Stimulated activated naive B cell treated with anti-CD40 and anti-IgM and Interleukin-4, amounts not matched to agents 10 μg/mL and 1 μg/mL and 100 μg/mL, for 72 hours (primary cell): ENCODE measurements around the gene ABLIM1.
A peak's percentile ranks its signal among the peaks of the same experiment; 100 is the strongest.

ENCODE experiments used
- ATAC-seq, 2 donors: fragments of 150-1000 bp; cut with Tn5 transposase; replicated peaks; 2 replicates each; pipeline ENCODE4 v1.10.0; 2021; ENCODE audit warnings: moderate library complexity in 1 of 2
- DNase-seq: peaks from one replicate; pipeline ENCODE4 v3.0.0; 2021
- H3K27ac Mint-ChIP-seq: one replicate; pipeline ENCODE4 v1.8.0; 2022; ENCODE audit warnings: mild to moderate bottlenecking, mixed read lengths
- H3K27me3 Mint-ChIP-seq, 2 donors: one replicate each; pipeline ENCODE4 v1.8.0; 2022; ENCODE audit warnings: mixed read lengths in 2 of 2
- H3K36me3 Mint-ChIP-seq, 2 donors: one replicate each; pipeline ENCODE4 v1.8.0; 2022; ENCODE audit warnings: mixed read lengths in 2 of 2, mild to moderate bottlenecking in 1 of 2
- H3K4me1 Mint-ChIP-seq, 2 donors: one replicate each; pipeline ENCODE4 v1.8.0; 2022; ENCODE audit warnings: mixed read lengths in 2 of 2, mild to moderate bottlenecking in 1 of 2
- H3K4me3 Mint-ChIP-seq, 2 donors: one replicate each; pipeline ENCODE4 v1.8.0; 2022; ENCODE audit warnings: mild to moderate bottlenecking in 2 of 2, mixed read lengths in 2 of 2, moderate library complexity in 1 of 2
- H3K9me3 Mint-ChIP-seq, 2 donors: one replicate each; pipeline ENCODE4 v1.8.0; 2022; ENCODE audit warnings: mixed read lengths in 2 of 2, mild to moderate bottlenecking in 1 of 2

The ABLIM1 gene

DNA sequence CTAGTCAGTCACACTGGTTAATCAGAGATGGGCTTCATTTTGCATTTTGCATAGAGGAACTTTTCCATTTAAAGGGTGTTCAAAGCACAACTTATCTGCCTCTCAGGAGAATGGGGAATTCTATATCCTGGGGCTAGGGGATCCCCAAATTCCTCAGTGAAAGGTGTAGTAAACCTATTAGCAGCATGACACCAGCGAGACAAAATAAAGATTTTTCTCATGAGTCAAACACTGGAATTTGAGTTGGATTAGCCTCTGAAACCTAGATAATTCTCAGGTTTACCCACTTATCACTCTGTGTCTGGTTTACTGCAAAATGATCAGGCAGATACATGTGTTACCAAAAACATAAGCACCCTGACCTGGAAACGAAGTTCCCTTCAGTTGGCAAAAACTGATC is 255.8 kb downstream of the ABLIM1 start:
- Mint-ChIP-seq H3K27ac (no peak overlapping the region), H3K4me3 (no peak overlapping the region), H3K4me1 (peaks cover 12 to 22% of the 10 kb centered on the region in 2 donors), H3K27me3 (peaks cover 64 to 86% of the 10 kb centered on the region in 2 donors), H3K9me3 (peaks cover 0 to 2% of the 10 kb centered on the region in 2 donors), H3K36me3 (peaks cover 0 to 1% of the 10 kb centered on the region in 2 donors)
- ATAC-seq (no peak), DNase-seq (no peak)

DNA sequence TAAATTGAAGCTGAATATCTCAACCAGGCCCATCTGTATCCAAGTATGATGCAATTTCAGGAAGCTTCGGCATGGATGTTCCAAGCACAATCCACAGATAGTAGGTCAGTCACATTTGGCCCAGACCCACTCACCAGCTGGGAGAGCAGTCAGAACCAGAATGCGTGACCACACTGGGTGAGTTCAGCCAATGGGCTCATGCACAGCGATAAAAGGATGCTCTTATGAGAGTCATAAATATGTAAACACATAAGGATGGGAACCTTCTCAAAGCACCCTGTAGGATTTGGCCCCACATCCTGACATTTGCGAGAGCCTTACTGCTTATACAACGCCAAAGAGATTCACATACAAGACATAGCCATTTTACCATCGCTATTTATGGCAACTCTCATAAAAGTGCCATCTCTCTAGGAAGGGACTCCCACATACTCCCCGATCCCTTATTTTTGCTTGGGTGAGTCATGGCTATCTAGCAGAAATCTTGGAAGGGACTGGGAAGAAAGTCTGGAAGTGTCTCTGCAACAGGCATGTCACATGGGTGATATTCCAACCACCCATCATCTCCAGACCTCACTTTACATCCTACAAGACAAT is 256.8 kb downstream of the ABLIM1 start:
- peaks cover 65 to 88% of the 10 kb centered on the region in 2 donors for H3K27me3 Mint-ChIP-seq
- peaks cover 12 to 28% of the 10 kb centered on the region in 2 donors for H3K4me1 Mint-ChIP-seq

DNA sequence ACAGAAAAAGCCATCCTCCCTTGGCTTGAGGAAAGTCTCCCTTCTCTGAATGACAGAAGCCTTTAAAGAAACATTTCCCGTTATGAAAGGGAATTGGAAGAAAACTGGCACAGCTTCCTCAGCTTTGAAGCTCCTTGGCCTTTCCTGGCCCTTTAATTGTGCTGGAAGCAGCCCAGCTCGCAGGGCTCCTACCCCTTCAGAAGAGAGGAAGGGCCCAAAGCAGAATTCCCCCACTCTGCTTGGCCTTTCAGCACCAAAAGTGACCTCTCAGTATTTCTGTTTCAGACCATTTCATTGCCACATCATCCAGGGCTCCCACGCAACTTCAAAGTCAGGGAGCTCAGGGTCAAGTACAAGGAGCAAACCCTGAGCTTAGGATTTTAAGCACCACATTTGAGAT is 258.0 kb downstream of the ABLIM1 start:
- H3K4me3 Mint-ChIP-seq, result no peak overlapping the region
- H3K4me1 Mint-ChIP-seq, result peaks cover 16 to 37% of the 10 kb centered on the region in 2 donors
- ATAC-seq (no peak), DNase-seq (no peak)
- H3K27me3 Mint-ChIP-seq, result peaks cover 57 to 79% of the 10 kb centered on the region in 2 donors
- no peak overlapping the region for H3K27ac Mint-ChIP-seq
- H3K9me3 Mint-ChIP-seq, result no peaks in the 10 kb centered on the region
- peaks cover 0 to 1% of the 10 kb centered on the region in 2 donors for H3K36me3 Mint-ChIP-seq

More for the DNA sequence above, 256.8 kb downstream of the ABLIM1 start:
- peaks cover 0 to 1% of the 10 kb centered on the region in 2 donors for H3K36me3 Mint-ChIP-seq
- no peak overlapping the region for H3K27ac Mint-ChIP-seq
- H3K9me3 Mint-ChIP-seq, result no peaks in the 10 kb centered on the region
- H3K4me3 Mint-ChIP-seq, result no peak overlapping the region
- no peak for ATAC-seq
- DNase-seq, result no peak

DNA sequence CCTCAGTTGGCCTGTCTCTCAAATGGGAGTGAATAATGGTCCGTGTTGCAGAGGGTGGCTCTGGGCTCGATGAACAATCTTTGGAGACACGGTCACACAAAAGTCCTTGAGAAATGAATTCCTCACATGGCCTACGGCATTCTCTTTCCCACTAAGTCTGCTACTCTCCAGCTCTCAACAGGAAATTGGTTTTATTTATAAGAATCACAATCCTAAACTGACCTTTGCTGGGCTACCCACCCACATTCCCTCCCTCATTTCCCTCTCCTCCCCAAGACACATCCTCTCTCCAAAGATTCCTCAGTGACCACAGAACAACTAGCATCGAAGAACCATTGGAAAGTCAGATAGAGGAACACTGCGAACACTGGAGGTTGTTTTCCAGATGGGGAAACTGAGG is 258.5 kb downstream of the ABLIM1 start:
- Mint-ChIP-seq H3K27ac (no peak overlapping the region), H3K4me1 (peaks cover 15 to 34% of the 10 kb centered on the region in 2 donors), H3K9me3 (no peaks in the 10 kb centered on the region), H3K36me3 (peaks cover 0 to under 1% of the 10 kb centered on the region in 2 donors), H3K27me3 (peaks cover 57 to 79% of the 10 kb centered on the region in 2 donors), H3K4me3 (no peak overlapping the region)
- DNase-seq (no peak), ATAC-seq (no peak)

DNA sequence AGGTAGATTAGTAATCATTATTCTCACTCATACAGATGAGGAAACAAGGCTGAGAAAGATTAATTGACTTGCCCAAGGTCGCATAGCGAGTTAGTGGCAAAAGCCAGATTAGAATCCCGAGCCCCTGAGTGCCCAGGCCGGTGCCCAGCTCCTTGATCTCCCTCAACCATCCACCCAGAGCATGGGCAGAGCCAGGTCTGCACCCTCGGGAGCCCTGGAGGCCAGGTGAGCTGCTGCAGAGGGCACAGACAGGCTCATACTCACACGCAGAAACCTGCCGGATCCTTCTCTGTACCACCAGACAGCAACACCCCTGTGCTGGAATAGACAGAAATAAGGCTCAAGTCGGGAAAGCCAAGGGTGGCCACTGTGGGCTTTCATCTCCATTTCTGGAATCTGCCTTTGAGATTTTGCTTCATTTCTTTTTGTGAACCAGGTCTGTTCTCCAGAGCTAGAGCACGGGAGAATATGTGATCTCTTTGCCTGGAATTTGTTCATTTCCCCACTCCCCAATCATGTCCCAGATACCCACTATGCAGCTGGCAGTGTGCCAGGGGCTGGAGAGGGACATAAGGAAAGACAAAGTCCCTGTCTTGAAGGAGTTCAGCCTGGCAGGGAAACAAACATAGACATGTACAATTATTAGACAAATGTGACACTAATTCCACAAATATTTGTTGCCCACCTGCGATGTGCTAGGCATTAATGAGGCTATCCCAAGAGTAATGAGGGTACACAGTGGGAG is 259.3 kb downstream of the ABLIM1 start:
- DNase-seq (no peak), ATAC-seq (no peak)
- no peaks in the 10 kb centered on the region for H3K36me3 Mint-ChIP-seq
- H3K27ac Mint-ChIP-seq, result no peak overlapping the region
- peaks cover 12 to 27% of the 10 kb centered on the region in 2 donors for H3K4me1 Mint-ChIP-seq
- no peak overlapping the region for H3K4me3 Mint-ChIP-seq
- peaks cover 63 to 80% of the 10 kb centered on the region in 2 donors for H3K27me3 Mint-ChIP-seq
- no peaks in the 10 kb centered on the region for H3K9me3 Mint-ChIP-seq

DNA sequence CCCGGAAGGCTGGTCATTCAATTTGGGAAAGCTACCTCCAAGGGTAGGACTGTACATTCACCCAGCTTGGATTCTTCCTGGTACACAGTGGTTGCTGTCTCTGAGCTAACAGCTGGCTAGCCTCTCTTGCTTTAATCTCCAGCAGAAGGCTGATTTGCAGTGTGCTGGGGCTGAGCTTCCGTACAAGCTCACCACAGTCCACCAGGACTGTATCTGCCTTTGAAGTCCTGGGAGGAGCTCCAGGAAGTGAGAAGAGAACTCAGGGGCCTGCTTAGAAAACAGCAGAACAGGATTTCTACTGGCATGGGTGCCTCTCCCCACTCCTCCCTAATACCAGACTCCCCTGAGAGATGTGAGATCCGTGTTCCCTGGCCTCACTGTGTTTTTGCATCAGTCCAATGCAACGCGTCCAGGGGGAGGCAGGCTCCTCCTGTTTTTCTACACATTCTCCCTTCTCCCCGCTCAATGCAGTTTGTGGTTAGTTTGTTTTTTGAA is 260.4 kb downstream of the ABLIM1 start:
- DNase-seq (no peak), ATAC-seq (no peak)
- peaks cover 61 to 76% of the 10 kb centered on the region in 2 donors for H3K27me3 Mint-ChIP-seq
- peaks cover 5 to 18% of the 10 kb centered on the region in 2 donors for H3K4me1 Mint-ChIP-seq
- no peaks in the 10 kb centered on the region for H3K36me3 Mint-ChIP-seq
- no peak overlapping the region for H3K27ac Mint-ChIP-seq
- no peaks in the 10 kb centered on the region for H3K9me3 Mint-ChIP-seq
- no peak overlapping the region for H3K4me3 Mint-ChIP-seq

DNA sequence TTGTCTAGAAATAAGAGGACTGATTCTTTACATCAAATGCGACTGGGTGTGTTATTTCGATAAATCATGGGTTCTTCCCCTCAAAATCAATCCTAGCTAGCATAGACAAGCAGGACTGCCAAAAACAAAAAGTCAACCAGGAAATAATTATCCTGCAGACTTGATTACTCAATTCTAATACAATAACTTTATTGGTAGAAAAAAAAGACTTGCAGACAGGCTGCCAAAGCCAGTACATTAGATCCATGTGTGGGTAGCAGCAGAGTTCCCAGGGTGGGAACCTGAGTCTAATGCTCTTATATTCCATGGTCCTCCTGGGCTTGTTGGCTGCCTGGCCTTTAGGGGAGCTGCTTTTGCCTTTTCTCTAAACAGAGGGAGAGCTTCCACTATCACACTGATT is 261.6 kb downstream of the ABLIM1 start:
- H3K9me3 Mint-ChIP-seq, result no peaks in the 10 kb centered on the region
- DNase-seq, result no peak
- ATAC-seq, result no peak
- peaks cover 53 to 69% of the 10 kb centered on the region in 2 donors for H3K27me3 Mint-ChIP-seq
- H3K4me1 Mint-ChIP-seq, result peaks cover 6 to 17% of the 10 kb centered on the region in 2 donors
- no peaks in the 10 kb centered on the region for H3K36me3 Mint-ChIP-seq
- no peak overlapping the region for H3K27ac Mint-ChIP-seq
- H3K4me3 Mint-ChIP-seq, result no peak overlapping the region

DNA sequence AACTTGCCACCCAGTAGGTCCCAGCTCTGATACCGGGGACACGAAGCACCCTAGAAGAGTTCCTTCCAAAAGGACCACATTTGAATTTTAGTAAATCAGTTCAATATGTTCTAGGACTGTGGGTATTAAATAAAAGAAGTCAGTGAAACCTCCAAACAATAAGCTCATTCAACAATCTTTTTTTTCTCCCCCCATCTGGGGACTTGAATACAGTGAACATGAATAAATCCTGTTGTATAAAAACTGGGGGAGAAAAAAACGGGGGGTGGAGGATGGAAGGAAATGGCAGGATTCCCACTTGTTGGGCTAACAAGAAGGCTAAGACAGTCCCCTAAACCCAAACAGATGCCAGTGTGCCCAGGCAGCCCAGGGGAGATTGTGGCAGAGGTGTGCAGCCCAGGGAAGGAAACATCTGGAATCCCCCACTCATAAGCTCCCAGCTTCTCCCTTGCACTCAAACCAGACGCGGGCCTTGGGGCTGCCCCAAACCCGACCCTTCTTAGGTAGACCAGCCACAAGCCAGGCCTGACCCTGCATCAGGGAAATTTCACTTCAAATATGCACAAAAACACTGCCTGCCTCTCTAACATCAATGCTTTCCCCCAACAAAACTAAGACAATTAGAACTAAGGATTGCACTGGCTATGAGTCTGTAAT is 262.6 kb downstream of the ABLIM1 start:
- Mint-ChIP-seq H3K9me3 (no peaks in the 10 kb centered on the region), H3K36me3 (no peaks in the 10 kb centered on the region), H3K4me3 (no peak overlapping the region), H3K4me1 (peaks cover 6 to 17% of the 10 kb centered on the region in 2 donors), H3K27ac (no peak overlapping the region), H3K27me3 (peaks cover 49 to 59% of the 10 kb centered on the region in 2 donors)
- DNase-seq (no peak), ATAC-seq (peak; percentile 64 to 89)

DNA sequence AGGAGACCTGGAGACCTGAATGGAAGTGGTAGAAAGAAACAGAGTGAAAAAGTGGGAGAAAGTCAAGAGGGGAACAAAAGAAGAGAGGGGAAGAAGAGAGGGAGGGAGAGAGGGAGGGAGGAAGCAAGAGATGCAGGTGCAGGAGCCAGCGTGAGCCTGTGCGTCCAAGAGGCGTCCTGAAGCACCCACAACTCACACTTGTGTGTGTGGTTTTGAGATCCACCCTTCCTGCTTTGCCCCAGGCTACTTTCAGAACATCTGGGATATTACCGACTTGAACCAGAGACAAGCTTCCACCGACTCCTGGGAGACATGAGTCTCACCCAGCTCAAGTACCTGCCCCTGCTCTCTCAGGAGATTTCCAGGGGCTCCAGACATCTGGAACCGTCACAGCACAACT is 263.5 kb downstream of the ABLIM1 start:
- peaks cover 40 to 55% of the 10 kb centered on the region in 2 donors for H3K27me3 Mint-ChIP-seq
- DNase-seq (no peak), ATAC-seq (no peak)
- no peak overlapping the region for H3K4me3 Mint-ChIP-seq
- no peak overlapping the region for H3K27ac Mint-ChIP-seq
- H3K36me3 Mint-ChIP-seq, result no peaks in the 10 kb centered on the region
- no peaks in the 10 kb centered on the region for H3K9me3 Mint-ChIP-seq
- peaks cover 6 to 17% of the 10 kb centered on the region in 2 donors for H3K4me1 Mint-ChIP-seq

DNA sequence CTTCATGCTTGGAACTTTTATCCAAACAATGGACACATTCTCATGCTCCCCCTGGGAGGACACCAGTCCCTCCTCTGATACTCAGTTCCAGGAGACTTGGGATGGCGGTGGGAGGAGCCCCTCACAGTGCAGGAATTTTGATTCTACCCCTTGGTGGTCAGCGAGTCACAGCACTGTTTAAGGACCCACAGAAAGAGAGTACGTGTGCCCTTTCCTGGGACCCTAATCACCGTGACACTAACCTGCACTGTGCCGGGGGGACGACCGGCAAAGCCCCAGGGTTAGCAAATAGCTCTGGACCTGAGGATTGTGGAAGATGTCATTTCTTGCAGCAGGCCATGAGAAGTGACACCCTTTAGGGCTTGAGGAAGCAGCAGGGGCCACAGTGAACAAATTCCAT is 264.2 kb downstream of the ABLIM1 start:
- H3K9me3 Mint-ChIP-seq, result no peaks in the 10 kb centered on the region
- ATAC-seq (no peak), DNase-seq (no peak)
- peaks cover 36 to 50% of the 10 kb centered on the region in 2 donors for H3K27me3 Mint-ChIP-seq
- H3K4me1 Mint-ChIP-seq, result peaks cover 6 to 19% of the 10 kb centered on the region in 2 donors
- no peak overlapping the region for H3K4me3 Mint-ChIP-seq
- H3K27ac Mint-ChIP-seq, result no peak overlapping the region
- H3K36me3 Mint-ChIP-seq, result no peaks in the 10 kb centered on the region

DNA sequence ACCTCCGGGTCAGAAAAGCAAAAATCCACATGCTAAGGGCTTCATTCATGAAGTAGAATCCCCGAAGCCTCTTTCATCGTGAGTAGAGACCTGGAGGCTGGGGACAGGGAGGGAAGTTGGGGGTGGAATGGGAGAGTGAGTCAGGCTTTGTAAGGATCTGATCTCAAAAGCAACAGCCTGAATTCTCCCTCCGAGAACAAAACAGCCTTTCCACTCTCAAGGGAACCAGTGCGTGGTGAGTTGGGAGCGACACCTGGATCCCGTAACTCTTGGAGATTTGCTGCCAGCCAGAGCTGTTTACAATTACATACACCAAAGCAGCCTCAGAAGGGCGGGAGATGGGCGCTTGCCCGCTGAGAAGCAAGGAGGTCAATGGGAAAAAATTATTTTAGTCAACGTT is 264.6 kb downstream of the ABLIM1 start:
- Mint-ChIP-seq H3K4me3 (no peak overlapping the region), H3K9me3 (peaks cover 2 to 3% of the 10 kb centered on the region in 2 donors), H3K27ac (no peak overlapping the region), H3K4me1 (peaks cover 8 to 24% of the 10 kb centered on the region in 2 donors), H3K27me3 (peaks cover 32 to 46% of the 10 kb centered on the region in 2 donors), H3K36me3 (peaks cover 2% of the 10 kb centered on the region in 2 donors)
- no peak for ATAC-seq
- no peak for DNase-seq

DNA sequence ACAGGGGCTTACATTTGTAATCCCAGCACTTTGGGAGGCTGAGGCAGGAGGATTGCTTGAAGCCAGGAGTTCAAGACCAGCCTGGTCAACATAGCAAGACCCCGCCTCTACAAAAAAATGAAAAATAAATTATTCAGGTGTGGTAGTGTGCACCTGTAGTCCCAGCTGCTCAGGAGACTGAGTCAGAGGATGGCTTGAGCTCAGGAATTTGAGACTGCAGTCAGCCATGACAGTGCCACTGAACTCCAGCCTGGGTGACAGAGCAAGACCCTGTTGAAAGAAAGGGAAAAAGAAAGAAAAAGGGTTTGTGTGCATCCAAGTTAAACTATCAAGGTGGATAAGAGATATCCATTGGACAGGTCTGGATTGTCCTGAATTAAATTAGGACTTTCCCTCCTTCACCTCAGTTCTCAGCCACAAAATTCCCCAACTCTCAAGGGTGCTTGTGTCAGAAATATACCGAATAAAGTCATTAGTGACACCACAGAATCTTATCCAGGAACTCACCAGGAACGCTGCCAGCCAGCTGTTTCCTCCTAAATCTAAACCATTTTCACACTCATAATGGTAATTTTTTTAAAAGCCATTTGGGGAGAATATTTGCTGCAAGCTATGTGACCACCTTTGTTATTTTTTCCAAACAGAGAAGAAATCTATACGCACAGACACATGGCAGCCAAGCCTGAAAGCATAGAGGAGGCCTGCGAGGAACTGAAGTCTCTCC is 265.8 kb downstream of the ABLIM1 start:
- H3K36me3 Mint-ChIP-seq, result peaks cover 2 to 8% of the 10 kb centered on the region in 2 donors
- no peak for DNase-seq
- H3K4me3 Mint-ChIP-seq, result no peak overlapping the region
- ATAC-seq, result no peak
- peaks cover 34% of the 10 kb centered on the region in 2 donors for H3K27me3 Mint-ChIP-seq
- H3K9me3 Mint-ChIP-seq, result peaks cover 6 to 8% of the 10 kb centered on the region in 2 donors
- H3K27ac Mint-ChIP-seq, result no peak overlapping the region
- peaks cover 15 to 35% of the 10 kb centered on the region in 2 donors for H3K4me1 Mint-ChIP-seq

DNA sequence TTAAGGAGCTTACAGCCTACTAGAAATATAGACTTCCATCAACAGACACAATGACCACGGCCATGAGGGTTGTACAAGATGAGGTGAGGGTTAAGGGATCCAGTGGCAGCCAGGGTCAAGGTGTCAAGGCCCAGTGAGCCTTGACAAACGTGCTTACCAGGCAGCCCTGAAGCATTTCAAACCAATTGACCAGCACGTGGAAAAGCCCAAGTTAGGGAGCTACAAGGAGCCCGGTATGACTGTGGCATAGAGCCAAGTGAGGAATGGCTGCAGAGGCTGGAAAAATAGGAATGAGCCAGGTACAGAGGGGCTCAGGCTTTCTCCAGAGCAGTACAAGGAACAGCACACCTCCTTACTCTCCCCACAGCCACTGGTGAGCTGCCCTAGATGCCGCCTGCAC is 266.5 kb downstream of the ABLIM1 start:
- Mint-ChIP-seq H3K4me1 (peaks cover 17 to 34% of the 10 kb centered on the region in 2 donors), H3K4me3 (no peak overlapping the region), H3K27me3 (peaks cover 27 to 28% of the 10 kb centered on the region in 2 donors), H3K27ac (no peak overlapping the region), H3K36me3 (peaks cover 2 to 8% of the 10 kb centered on the region in 2 donors), H3K9me3 (peaks cover 6 to 8% of the 10 kb centered on the region in 2 donors)
- ATAC-seq (no peak), DNase-seq (no peak)

DNA sequence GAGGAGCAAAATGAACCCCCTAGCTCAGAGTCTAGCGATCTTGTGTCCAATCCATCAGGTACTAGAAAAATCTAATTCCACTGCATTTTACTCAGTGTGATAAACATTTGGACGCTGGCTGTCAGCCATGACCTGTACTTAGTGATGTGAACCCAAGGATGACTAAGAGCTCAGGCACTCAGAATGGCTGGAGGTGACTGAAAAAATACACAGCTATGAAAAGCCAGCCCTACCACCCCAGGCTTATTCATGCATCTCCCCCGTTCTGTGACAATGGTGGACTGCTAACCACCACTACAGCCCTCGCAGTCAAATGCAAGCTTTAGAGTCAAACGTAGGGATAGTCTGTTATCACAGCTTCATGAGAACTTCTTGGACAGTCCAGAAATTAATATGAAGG is 268.6 kb downstream of the ABLIM1 start:
- peaks cover 2 to 8% of the 10 kb centered on the region in 2 donors for H3K36me3 Mint-ChIP-seq
- no peak overlapping the region for H3K27ac Mint-ChIP-seq
- H3K9me3 Mint-ChIP-seq, result peaks cover 6 to 8% of the 10 kb centered on the region in 2 donors
- no peak overlapping the region for H3K4me3 Mint-ChIP-seq
- DNase-seq (no peak), ATAC-seq (no peak)
- peaks cover 22 to 25% of the 10 kb centered on the region in 2 donors for H3K27me3 Mint-ChIP-seq
- peaks cover 13 to 24% of the 10 kb centered on the region in 2 donors for H3K4me1 Mint-ChIP-seq
